GM18861 (cell line): ENCODE results near the gene USP4.
"Not testable (repeated sequence)": the region's sequence is repeated elsewhere in the genome, so short reads cannot be mapped to it uniquely, and the experiment has no call there.

Experiments used
- ATAC-seq: cut with Tn5 transposase; IDR thresholded peaks from one replicate; pipeline ENCODE4 v1.9.1; 2021; ENCODE audit not compliant: unreplicated experiment

USP4 gene

GRCh38 chr3:49351521-49352011 is 11.7 kb upstream of the USP4 start:
- no peak for ATAC-seq

- ATAC-seq: no peak
These were observed 9.7 kb upstream of the USP4 start for GRCh38 chr3:49349348-49350114.

- not testable (repeated sequence) for ATAC-seq
These were observed 8.5 kb upstream of the USP4 start for GRCh38 chr3:49348361-49348760.

- no peak for ATAC-seq
These were observed 7.0 kb upstream of the USP4 start for GRCh38 chr3:49346797-49347251.

- no peak for ATAC-seq
These were observed 3.3 kb upstream of the USP4 start for GRCh38 chr3:49343163-49343562.

GRCh38 chr3:49341996-49342395 is 2.1 kb upstream of the USP4 start:
- ATAC-seq: no peak

- no peak for ATAC-seq
These were observed 292 bp downstream of the USP4 start for GRCh38 chr3:49339581-49339940.

GRCh38 chr3:49333916-49334633 is 5.8 kb downstream of the USP4 start:
- ATAC-seq: no peak

- no peak for ATAC-seq
These were observed 6.8 kb downstream of the USP4 start for GRCh38 chr3:49333091-49333490.

GRCh38 chr3:49329186-49329585 is 10.7 kb downstream of the USP4 start:
- ATAC-seq: no peak

GRCh38 chr3:49328350-49328749 is 11.5 kb downstream of the USP4 start:
- not testable (repeated sequence) for ATAC-seq

GRCh38 chr3:49327485-49327884 is 12.4 kb downstream of the USP4 start:
- ATAC-seq: no peak

GRCh38 chr3:49324768-49325167 is 15.1 kb downstream of the USP4 start:
- ATAC-seq: no peak

- ATAC-seq: no peak
These were observed 23.0 kb downstream of the USP4 start for GRCh38 chr3:49316696-49317457.

- ATAC-seq: no peak
These were observed 25.8 kb downstream of the USP4 start for GRCh38 chr3:49313896-49314688.

- no peak for ATAC-seq
These were observed 28.6 kb downstream of the USP4 start for GRCh38 chr3:49311283-49311682.

- ATAC-seq: no peak
These were observed 29.2 kb downstream of the USP4 start for GRCh38 chr3:49310677-49311076.

GRCh38 chr3:49305608-49306007 is 34.2 kb downstream of the USP4 start:
- no peak for ATAC-seq

GRCh38 chr3:49302613-49303012 is 37.2 kb downstream of the USP4 start:
- ATAC-seq: no peak

GRCh38 chr3:49300595-49300994 is 39.3 kb downstream of the USP4 start:
- no peak for ATAC-seq

- no peak for ATAC-seq
These were observed 41.3 kb downstream of the USP4 start for GRCh38 chr3:49298511-49298910.
